ENCODE data around the gene COL4A6.

COL4A6 gene

DNA sequence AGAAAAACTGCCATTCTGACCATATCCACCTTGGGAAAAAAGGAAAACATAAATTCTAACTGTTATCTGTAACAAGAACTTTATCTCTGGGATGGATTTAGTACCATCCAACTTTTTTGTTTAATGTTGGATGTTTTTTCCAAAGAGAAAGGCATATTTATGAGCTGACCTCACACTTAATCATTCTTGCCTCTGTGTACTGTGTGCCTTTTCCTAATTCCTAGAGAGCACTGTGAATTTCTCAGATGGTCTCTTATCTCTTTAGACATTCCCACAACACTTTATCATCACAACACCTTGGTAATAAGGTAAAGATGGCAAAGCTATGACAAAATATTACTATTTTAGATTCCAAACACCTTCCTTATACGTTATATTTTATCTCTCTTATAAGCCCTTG is 126.2 kb downstream of the COL4A6 start:
- H2BK5ac ChIP-seq (ENCODE audit: low read depth, low read length, poor library complexity, severe bottlenecking) = no peak overlapping the region

DNA sequence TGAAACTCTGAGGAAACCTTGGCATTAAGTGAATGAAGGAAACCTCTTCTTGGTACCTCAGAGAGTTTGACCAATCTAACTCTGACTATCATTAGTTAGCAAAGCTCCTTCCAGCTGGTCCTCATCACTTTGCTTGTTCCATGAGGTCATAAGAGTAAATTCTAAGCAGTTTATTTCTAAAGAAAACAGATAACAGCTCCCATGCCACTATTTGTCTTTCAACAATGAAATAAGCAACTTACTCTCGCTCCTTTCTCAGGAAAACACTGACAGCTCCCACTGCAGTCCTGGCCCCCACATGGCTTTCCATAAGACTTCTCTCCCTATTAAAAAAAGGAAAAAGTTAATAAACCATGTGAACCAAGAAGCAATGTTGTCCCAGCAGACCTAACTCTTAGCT is 127.7 kb downstream of the COL4A6 start:
- H2BK120ac ChIP-seq (ENCODE audit: low read depth, low read length) = no peak overlapping the region
- H3K9ac ChIP-seq (ENCODE audit: low read length) = no peak overlapping the region
- H2BK12ac ChIP-seq (ENCODE audit: low read length in 2 of 2) = no peak overlapping the region
- no peak overlapping the region for H3K27ac ChIP-seq (ENCODE audit: low read length, poor library complexity, severe bottlenecking)
- 18% methylated on average over 1 of the region's 1 CpG for WGBS
- H3K23ac ChIP-seq (ENCODE audit: low read length in 2 of 2) = no peak overlapping the region
- no peaks in the 10 kb centered on the region for H3K9me3 ChIP-seq (ENCODE audit: control insufficient read depth, low read length)
- no peak overlapping the region for H2BK15ac ChIP-seq (ENCODE audit: low read depth, poor library complexity, severe bottlenecking)
- peak; percentile 32 for DNase-seq
- no peak overlapping the region for H2BK5ac ChIP-seq (ENCODE audit: low read depth, low read length, poor library complexity, severe bottlenecking)
- no peak overlapping the region for H3K4me2 ChIP-seq (ENCODE audit: low read length, poor library complexity, severe bottlenecking)
- H3K27me3 ChIP-seq (ENCODE audit: control insufficient read depth in 1 of 2, insufficient read depth in 1 of 2, low read length in 2 of 2) = peaks cover 0 to 32% of the 10 kb centered on the region in 2 experiments
- H2AFZ ChIP-seq (ENCODE audit: low read depth, low read length) = no peak overlapping the region
- H3K14ac ChIP-seq (ENCODE audit: low read length in 2 of 2) = no peak overlapping the region
- H3K4ac ChIP-seq (ENCODE audit: low read depth in 1 of 2, low read length in 2 of 2) = no peak overlapping the region
- H4K8ac ChIP-seq (ENCODE audit: low read length) = no peak overlapping the region
- no peaks in the 10 kb centered on the region for H3K4me1 ChIP-seq (ENCODE audit: control insufficient read depth, insufficient read depth, low read depth, low read length)
- no peak overlapping the region for H3K4me3 ChIP-seq (ENCODE audit: insufficient read depth in 1 of 2, low read depth in 1 of 2, low read length in 2 of 2)
- H3K18ac ChIP-seq (ENCODE audit: low read depth in 1 of 2, low read length in 2 of 2) = no peak overlapping the region
- no peak overlapping the region for H4K91ac ChIP-seq (ENCODE audit: low read length)
- no peaks in the 10 kb centered on the region for H3K36me3 ChIP-seq (ENCODE audit: control insufficient read depth in 1 of 2, insufficient read depth in 2 of 2, low read depth in 1 of 2, low read length in 2 of 2)
- H2AK5ac ChIP-seq (ENCODE audit: low read length, severe bottlenecking) = no peak overlapping the region
- H3K79me1 ChIP-seq (replicated peaks; ENCODE audit: low read length, poor library complexity, severe bottlenecking) = no peaks in the 10 kb centered on the region

More for the DNA sequence above, 126.2 kb downstream of the COL4A6 start:
- Histone ChIP-seq H4K8ac (ENCODE audit: low read length) (no peak overlapping the region), H2AK5ac (ENCODE audit: low read length, severe bottlenecking) (no peak overlapping the region), H4K91ac (ENCODE audit: low read length) (no peak overlapping the region), H3K4ac (ENCODE audit: low read depth in 1 of 2, low read length in 2 of 2) (no peak overlapping the region), H2BK12ac (ENCODE audit: low read length in 2 of 2) (no peak overlapping the region), H3K36me3 (ENCODE audit: control insufficient read depth in 1 of 2, insufficient read depth in 2 of 2, low read depth in 1 of 2, low read length in 2 of 2) (no peaks in the 10 kb centered on the region), H3K27ac (ENCODE audit: low read length, poor library complexity, severe bottlenecking) (no peak overlapping the region), H3K79me1 (replicated peaks; ENCODE audit: low read length, poor library complexity, severe bottlenecking) (no peaks in the 10 kb centered on the region), H3K14ac (ENCODE audit: low read length in 2 of 2) (no peak overlapping the region), H3K4me1 (ENCODE audit: control insufficient read depth, insufficient read depth, low read depth, low read length) (no peaks in the 10 kb centered on the region), H3K27me3 (ENCODE audit: control insufficient read depth in 1 of 2, insufficient read depth in 1 of 2, low read length in 2 of 2) (peaks cover 0 to 30% of the 10 kb centered on the region in 2 experiments), H3K23ac (ENCODE audit: low read length in 2 of 2) (no peak overlapping the region), H2AFZ (ENCODE audit: low read depth, low read length) (no peak overlapping the region), H3K4me2 (ENCODE audit: low read length, poor library complexity, severe bottlenecking) (no peak overlapping the region), H3K4me3 (ENCODE audit: insufficient read depth in 1 of 2, low read depth in 1 of 2, low read length in 2 of 2) (no peak overlapping the region), H3K18ac (ENCODE audit: low read depth in 1 of 2, low read length in 2 of 2) (no peak overlapping the region), H2BK120ac (ENCODE audit: low read depth, low read length) (no peak overlapping the region), H3K9ac (ENCODE audit: low read length) (no peak overlapping the region), H3K9me3 (ENCODE audit: control insufficient read depth, low read length) (peaks cover 5% of the 10 kb centered on the region), H2BK15ac (ENCODE audit: low read depth, poor library complexity, severe bottlenecking) (no peak overlapping the region)
- no CpG with 5 or more reads among the region's 1 CpG for WGBS
- DNase-seq = no peak

DNA sequence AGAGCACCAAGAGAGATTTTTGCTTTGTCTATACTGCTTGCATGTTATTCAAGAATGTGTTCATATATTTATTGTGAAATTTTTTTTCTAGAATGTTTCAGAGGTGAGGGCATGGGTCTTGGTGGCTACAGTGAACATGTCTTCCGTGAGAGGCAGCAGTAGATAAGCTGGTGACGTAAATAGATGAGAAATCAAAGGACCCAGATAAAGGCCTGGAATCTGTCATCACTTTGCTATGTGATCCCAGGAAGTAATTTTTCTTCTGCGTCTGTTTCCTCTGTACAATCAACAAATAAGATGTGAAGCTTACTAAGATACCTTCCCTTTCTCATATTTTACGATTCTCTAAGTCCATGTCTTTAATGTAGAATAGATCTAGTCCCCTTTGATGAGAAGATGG is 129.1 kb downstream of the COL4A6 start:
- Histone ChIP-seq H3K4me3 (ENCODE audit: insufficient read depth in 1 of 2, low read depth in 1 of 2, low read length in 2 of 2) (no peak overlapping the region), H3K14ac (ENCODE audit: low read length in 2 of 2) (no peak overlapping the region), H2BK12ac (ENCODE audit: low read length in 2 of 2) (no peak overlapping the region), H3K79me1 (replicated peaks; ENCODE audit: low read length, poor library complexity, severe bottlenecking) (no peaks in the 10 kb centered on the region), H3K27me3 (ENCODE audit: control insufficient read depth in 1 of 2, insufficient read depth in 1 of 2, low read length in 2 of 2) (peaks cover 0 to 43% of the 10 kb centered on the region in 2 experiments), H3K4me1 (ENCODE audit: control insufficient read depth, insufficient read depth, low read depth, low read length) (no peaks in the 10 kb centered on the region), H3K36me3 (ENCODE audit: control insufficient read depth in 1 of 2, insufficient read depth in 2 of 2, low read depth in 1 of 2, low read length in 2 of 2) (no peaks in the 10 kb centered on the region), H2AFZ (ENCODE audit: low read depth, low read length) (no peak overlapping the region), H3K9me3 (ENCODE audit: control insufficient read depth, low read length) (no peaks in the 10 kb centered on the region), H3K23ac (ENCODE audit: low read length in 2 of 2) (no peak overlapping the region), H2BK5ac (ENCODE audit: low read depth, low read length, poor library complexity, severe bottlenecking) (no peak overlapping the region), H3K9ac (ENCODE audit: low read length) (no peak overlapping the region), H3K4me2 (ENCODE audit: low read length, poor library complexity, severe bottlenecking) (no peak overlapping the region), H3K4ac (ENCODE audit: low read depth in 1 of 2, low read length in 2 of 2) (no peak overlapping the region), H3K27ac (ENCODE audit: low read length, poor library complexity, severe bottlenecking) (no peak overlapping the region), H2BK120ac (ENCODE audit: low read depth, low read length) (no peak overlapping the region), H2BK15ac (ENCODE audit: low read depth, poor library complexity, severe bottlenecking) (no peak overlapping the region), H4K91ac (ENCODE audit: low read length) (no peak overlapping the region), H4K8ac (ENCODE audit: low read length) (no peak overlapping the region), H2AK5ac (ENCODE audit: low read length, severe bottlenecking) (no peak overlapping the region), H3K18ac (ENCODE audit: low read depth in 1 of 2, low read length in 2 of 2) (no peak overlapping the region)
- DNase-seq = peak; percentile 82
- 0% methylated on average over 1 of the region's 4 CpGs for WGBS

DNA sequence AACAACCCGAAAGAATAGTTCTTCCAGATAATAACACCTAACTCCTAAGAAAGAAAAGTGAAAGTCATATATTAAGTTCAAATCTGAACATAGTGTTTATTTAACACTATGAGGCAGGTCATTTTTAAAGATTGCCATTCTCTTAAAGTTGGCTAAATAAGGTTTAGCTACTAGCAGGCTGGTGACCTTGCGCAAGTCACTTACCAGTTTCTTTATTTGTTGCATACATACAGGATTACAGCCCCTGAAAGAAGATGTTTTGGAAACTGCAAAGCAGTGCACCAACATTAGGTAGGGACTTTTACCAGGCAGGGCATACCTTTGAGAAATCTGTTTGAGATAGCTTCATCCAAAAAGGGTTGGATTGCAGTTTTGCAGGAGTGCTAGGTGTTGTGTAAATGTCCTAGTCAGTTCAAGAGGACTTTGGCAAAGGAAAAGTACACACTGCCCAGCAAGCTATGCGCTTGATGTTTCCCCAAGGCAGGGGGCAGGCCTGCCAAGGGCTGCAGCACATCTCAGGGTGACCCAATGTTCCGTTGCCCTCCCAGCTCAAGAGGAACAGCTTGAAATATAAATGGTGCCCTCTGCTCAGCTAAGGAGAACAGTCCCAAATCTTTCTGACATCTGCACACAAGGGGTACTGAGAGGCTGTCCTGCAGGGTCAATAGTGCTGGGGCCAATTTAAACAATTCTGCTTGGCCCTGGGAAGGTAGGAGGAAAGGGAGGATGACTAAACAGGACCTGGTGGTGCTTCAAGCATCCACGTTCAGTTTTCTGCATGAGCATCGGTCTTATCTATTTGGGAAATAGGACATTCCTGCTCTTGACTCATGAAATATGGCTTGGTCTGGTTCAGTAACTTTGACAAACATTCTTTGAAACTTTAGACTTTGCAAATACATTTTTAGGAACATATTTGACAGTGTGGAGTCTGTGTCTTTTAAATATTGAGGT is 130.8 kb downstream of the COL4A6 start:
- no peak overlapping the region for H3K27ac ChIP-seq (ENCODE audit: low read length, poor library complexity, severe bottlenecking)
- H3K9me3 ChIP-seq (ENCODE audit: control insufficient read depth, low read length) = no peaks in the 10 kb centered on the region
- H3K18ac ChIP-seq (ENCODE audit: low read depth in 1 of 2, low read length in 2 of 2) = no peak overlapping the region
- H3K9ac ChIP-seq (ENCODE audit: low read length) = no peak overlapping the region
- H3K4ac ChIP-seq (ENCODE audit: low read depth in 1 of 2, low read length in 2 of 2) = peak overlapping the region in 1 of 2 experiments; percentile 6
- H2AFZ ChIP-seq (ENCODE audit: low read depth, low read length) = no peak overlapping the region
- H2BK5ac ChIP-seq (ENCODE audit: low read depth, low read length, poor library complexity, severe bottlenecking) = no peak overlapping the region
- no peak overlapping the region for H2AK5ac ChIP-seq (ENCODE audit: low read length, severe bottlenecking)
- H2BK12ac ChIP-seq (ENCODE audit: low read length in 2 of 2) = no peak overlapping the region
- no peak overlapping the region for H2BK15ac ChIP-seq (ENCODE audit: low read depth, poor library complexity, severe bottlenecking)
- no peak overlapping the region for H3K4me2 ChIP-seq (ENCODE audit: low read length, poor library complexity, severe bottlenecking)
- DNase-seq = no peak
- no peaks in the 10 kb centered on the region for H3K36me3 ChIP-seq (ENCODE audit: control insufficient read depth in 1 of 2, insufficient read depth in 2 of 2, low read depth in 1 of 2, low read length in 2 of 2)
- H3K4me1 ChIP-seq (ENCODE audit: control insufficient read depth, insufficient read depth, low read depth, low read length) = no peaks in the 10 kb centered on the region
- H4K91ac ChIP-seq (ENCODE audit: low read length) = no peak overlapping the region
- 30% methylated on average over 4 of the region's 6 CpGs for WGBS
- H3K14ac ChIP-seq (ENCODE audit: low read length in 2 of 2) = no peak overlapping the region
- no peaks in the 10 kb centered on the region for H3K79me1 ChIP-seq (replicated peaks; ENCODE audit: low read length, poor library complexity, severe bottlenecking)
- H3K27me3 ChIP-seq (ENCODE audit: control insufficient read depth in 1 of 2, insufficient read depth in 1 of 2, low read length in 2 of 2) = peaks cover 0 to 53% of the 10 kb centered on the region in 2 experiments
- H4K8ac ChIP-seq (ENCODE audit: low read length) = no peak overlapping the region
- no peak overlapping the region for H3K23ac ChIP-seq (ENCODE audit: low read length in 2 of 2)
- no peak overlapping the region for H2BK120ac ChIP-seq (ENCODE audit: low read depth, low read length)
- no peak overlapping the region for H3K4me3 ChIP-seq (ENCODE audit: insufficient read depth in 1 of 2, low read depth in 1 of 2, low read length in 2 of 2)
